AG04450 (cell line): ENCODE measurements around the gene CALML5. TPM values are rescaled to one million over a fixed set of nuclear protein-coding genes. Genes with fewer than 3 reads are reported as not detected.

ENCODE experiments used
- CTCF ChIA-PET: fragments of 300-600, 350-600 bp; formaldehyde crosslinking; extraction: SDS; loops from one replicate; lab custom pipeline; 2022; ENCODE audit warnings: antibody characterized with exemption, inconsistent platforms; lab: Charles Lee
- POLR2A ChIA-PET: fragments of 350-600 bp; formaldehyde crosslinking; extraction: SDS; loops from one replicate; lab custom pipeline; 2021; ENCODE audit warnings: antibody characterized with exemption, inconsistent platforms; lab: Yijun Ruan, JAX
- DNase-seq: peaks from one replicate; pipeline ENCODE4 v3.0.0-alpha.2; 2011; ENCODE audit warnings: low read depth, low spot score
- H3K27ac ChIP-seq: one replicate; pipeline ENCODE4 v1.5.1; 2012; ENCODE audit warnings: low read depth, low read length, control low read depth
- H3K27me3 ChIP-seq: one replicate; pipeline ENCODE4 v1.6.0; 2012; ENCODE audit warnings: low read length; ENCODE audit not compliant: control insufficient read depth, insufficient read depth
- H3K4me3 ChIP-seq: 2 replicates; pipeline ENCODE4 v1.5.1; 2011; ENCODE audit warnings: mild to moderate bottlenecking, low read depth, low read length, control low read depth
- H3K9me3 ChIP-seq: 2 replicates; pipeline ENCODE4 v1.5.1; 2012; ENCODE audit warnings: low read length; ENCODE audit not compliant: control insufficient read depth, insufficient read depth
- CTCF ChIP-seq: IDR thresholded peaks from 2 replicates; pipeline ENCODE4 v1.5.1; 2011; ENCODE audit warnings: low read depth, low read length, control low read depth, inconsistent platforms
- polyA plus RNA-seq: library from polyadenylated mRNA; depleted of rRNA; stranded (reverse); fragments of >200 nt; gene quantifications from 2 replicates; pipeline ENCODE4 v1.2.3, GENCODE V29; 2011; rRNA removed

The CALML5 gene
- polyA plus RNA-seq, 1 experiment: not detected

DNA sequence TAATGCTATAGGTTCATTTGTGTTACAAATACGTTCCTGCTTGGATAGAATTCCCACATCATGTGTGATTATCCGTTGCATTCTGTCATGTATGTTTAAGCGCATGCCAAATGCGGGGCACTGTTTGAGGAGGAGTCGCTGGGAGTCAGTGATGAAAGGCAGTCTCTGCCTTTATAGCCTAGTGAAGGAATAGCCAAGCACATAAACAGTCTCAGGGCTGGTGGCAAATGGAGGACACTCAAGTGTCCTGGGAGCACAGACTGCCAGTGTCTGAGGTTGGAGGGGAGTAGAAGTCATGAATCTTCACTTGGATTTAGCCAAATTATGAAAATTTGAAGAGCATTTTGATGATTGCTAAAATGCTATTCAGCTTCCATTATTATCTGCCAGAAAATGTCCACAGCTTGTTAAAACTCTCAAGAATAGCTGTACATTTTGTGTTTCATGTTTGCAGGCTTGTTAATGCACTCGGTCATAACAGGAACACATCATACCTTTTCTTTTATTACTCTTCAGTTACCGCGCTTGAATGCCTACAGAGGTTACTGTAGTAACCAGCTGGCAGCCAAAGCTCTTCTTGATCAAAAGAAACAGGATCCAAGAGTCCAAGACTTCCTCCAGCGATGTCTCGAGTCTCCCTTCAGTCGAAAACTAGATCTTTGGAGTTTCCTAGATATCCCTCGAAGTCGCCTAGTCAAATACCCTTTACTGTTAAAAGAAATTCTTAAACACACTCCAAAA is 45.5 kb downstream of the CALML5 start:
- ChIA-PET POLR2A (interaction anchor here (1.1 kb wide), 1 partner anchor 190 kb away, joined by 3 read pairs; no protein-coding TSS in a partner anchor), CTCF (interaction anchor here (0.9 to 3.6 kb wide), 3 partner anchors 169 to 639 kb away, joined by 3 to 12 read pairs (median 3); no protein-coding TSS in a partner anchor)
- no peak for DNase-seq
- no peak for TF ChIP-seq CTCF
- Histone ChIP-seq H3K4me3 (no peak overlapping the region), H3K27me3 (no peaks in the 10 kb centered on the region), H3K9me3 (no peaks in the 10 kb centered on the region), H3K27ac (no peak overlapping the region)

DNA sequence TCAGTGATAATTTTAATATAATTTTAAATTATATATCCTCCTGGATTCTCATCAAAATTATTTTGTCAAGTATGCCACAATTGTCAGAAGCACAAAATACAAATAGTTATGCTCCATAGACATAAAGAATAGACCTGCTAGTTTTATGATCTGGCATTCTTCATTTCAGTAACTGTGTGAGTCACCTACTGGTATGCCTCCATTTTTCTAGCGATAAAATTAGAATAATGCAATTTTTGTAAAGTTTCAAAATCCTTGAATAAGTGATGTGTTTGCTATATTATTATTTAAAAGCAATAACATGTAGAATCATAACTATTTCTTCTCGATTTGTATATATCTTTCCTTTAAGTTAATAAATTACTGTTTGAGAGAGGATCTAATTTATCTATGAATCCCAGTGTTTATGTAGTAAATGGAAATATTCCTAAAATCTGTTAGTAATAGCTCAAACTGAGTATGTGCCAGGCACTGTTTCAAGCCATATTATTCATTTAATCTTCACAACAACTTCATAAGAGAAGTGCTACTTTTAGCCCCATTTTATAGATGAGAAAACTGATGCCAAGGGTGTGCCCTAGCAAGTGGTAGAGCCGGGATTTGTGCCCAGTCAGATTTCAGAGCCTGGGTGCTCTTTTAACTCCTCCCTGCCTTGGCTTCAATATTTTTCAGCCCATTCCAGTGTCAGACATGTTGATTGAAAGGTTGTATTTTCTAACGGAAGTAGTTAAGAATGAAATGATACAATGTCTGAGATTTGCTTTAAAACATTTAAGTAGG is 48.6 kb downstream of the CALML5 start:
- no peak for TF ChIP-seq CTCF
- H3K9me3 ChIP-seq: no peaks in the 10 kb centered on the region
- ChIA-PET POLR2A (no interaction called here), CTCF (interaction anchor here (1.6 kb wide), 1 partner anchor 172 kb away, joined by 8 read pairs; no protein-coding TSS in a partner anchor)
- H3K4me3 ChIP-seq: no peak overlapping the region
- H3K27ac ChIP-seq: no peak overlapping the region
- no peak for DNase-seq
- no peaks in the 10 kb centered on the region for H3K27me3 ChIP-seq

GRCh38 chr10:5449823-5450222 is 49.5 kb downstream of the CALML5 start:
- Histone ChIP-seq H3K9me3 (no peaks in the 10 kb centered on the region), H3K27me3 (no peaks in the 10 kb centered on the region), H3K4me3 (peak overlapping the region; percentile 53), H3K27ac (peak overlapping the region; percentile 22)
- TF ChIP-seq CTCF: peak; percentile 41
- CTCF ChIA-PET: interaction anchor here (1.6 kb wide), 1 partner anchor 173 kb away, joined by 8 read pairs; no protein-coding TSS in a partner anchor
- POLR2A ChIA-PET: no interaction called here
- DNase-seq: peak; percentile 52

DNA sequence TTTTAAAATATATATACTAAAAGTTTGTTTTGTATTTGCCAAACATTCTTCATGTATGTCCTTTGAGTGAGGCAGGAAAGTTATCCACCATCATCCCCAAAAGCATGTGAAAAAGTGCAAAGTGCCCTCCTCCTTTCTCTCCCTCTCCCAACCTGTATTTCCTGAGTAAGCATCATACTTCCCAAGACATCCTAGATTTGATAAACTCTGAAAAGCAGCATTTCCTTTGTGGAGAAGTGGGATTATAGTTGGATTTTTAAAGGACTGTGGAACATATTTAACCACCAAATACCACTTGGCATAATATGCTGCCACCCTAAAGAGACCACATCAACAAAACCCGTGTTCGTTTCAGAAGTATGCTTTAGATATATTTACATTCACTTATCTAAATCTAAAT is 50.1 kb downstream of the CALML5 start:
- no peak for DNase-seq
- Histone ChIP-seq H3K4me3 (peak overlapping the region; percentile 53), H3K27me3 (no peaks in the 10 kb centered on the region), H3K27ac (no peak overlapping the region), H3K9me3 (no peaks in the 10 kb centered on the region)
- no peak for TF ChIP-seq CTCF
- POLR2A ChIA-PET: no interaction called here
- CTCF ChIA-PET: interaction anchor here (3.2 to 11.1 kb wide), 2 partner anchors 174 to 181 kb away, joined by 11 to 309 read pairs; no protein-coding TSS in a partner anchor

Other genes starting within 250 kb of the CALML5 start
- not detected in 2 replicates for gene UCN3, start 134.6 kb downstream of the CALML5 start, polyA plus RNA-seq
- gene TUBAL3, start 94.7 kb downstream of the CALML5 start, polyA plus RNA-seq: not detected in 2 replicates
- 39.1 and 46.8 TPM in 2 replicates for gene NET1, start 87.0 kb downstream of the CALML5 start, polyA plus RNA-seq
- not detected in 2 replicates for gene CALML3, start 25.4 kb upstream of the CALML5 start, polyA plus RNA-seq
- 4.0 and 4.3 TPM in 2 replicates for gene ASB13, start 167.0 kb upstream of the CALML5 start, polyA plus RNA-seq
- 37.5 and 54.1 TPM in 2 replicates for gene TASOR2, start 185.3 kb upstream of the CALML5 start, polyA plus RNA-seq